HAP-1 (cell line): ENCODE results near the gene CHST4.
A peak's percentile ranks its signal among the peaks of the same experiment; 100 is the strongest.
"Not testable (repeated sequence)": the region's sequence is repeated elsewhere in the genome, so short reads cannot be mapped to it uniquely, and the experiment has no call there.

Source experiments
- DNase-seq, 2 experiments: peaks; one replicate each; pipeline ENCODE4 v3.0.0-alpha.2; 2016 to 2020; ENCODE audit warnings: low spot score in 2 of 2
- H3K27me3 ChIP-seq: fragments of 250-450 bp; sonication (Bioruptor Pico); 2 replicates; pipeline ENCODE4 v1.5.1; 2020; ENCODE audit warnings: low read depth, mild to moderate bottlenecking, moderate library complexity
- H3K36me3 ChIP-seq: fragments of 250-450 bp; sonication (Bioruptor Pico); replicated peaks from 2 replicates; pipeline ENCODE4 v1.5.1; 2020; ENCODE audit warnings: mild to moderate bottlenecking
- H3K4me1 ChIP-seq: fragments of 250-450 bp; sonication (Bioruptor Pico); 2 replicates; pipeline ENCODE4 v1.5.1; 2020; ENCODE audit warnings: mild to moderate bottlenecking
- H3K4me3 ChIP-seq: fragments of 250-450 bp; sonication (Bioruptor Pico); 2 replicates; pipeline ENCODE4 v1.5.1; 2020; ENCODE audit warnings: mild to moderate bottlenecking, moderate library complexity
- H3K9me3 ChIP-seq: fragments of 250-450 bp; sonication (Bioruptor Pico); 2 replicates; pipeline ENCODE4 v1.5.1; 2020; ENCODE audit warnings: mild to moderate bottlenecking, moderate library complexity
- in situ Hi-C: fragments of 300-500 bp; cut with MboI; formaldehyde crosslinking; loops from 3 replicates; pipeline ENCODE4 v1.14.3; 2020; ENCODE audit warnings: low sequenced_read_pairs, inconsistent platforms, mixed read lengths

Gene CHST4

GRCh38 chr16:71537643-71538042 is 11.4 kb downstream of the CHST4 start:
- Histone ChIP-seq H3K4me1 (no peaks in the 10 kb centered on the region), H3K9me3 (no peaks in the 10 kb centered on the region), H3K4me3 (no peak overlapping the region), H3K36me3 (no peaks in the 10 kb centered on the region), H3K27me3 (peaks cover 6% of the 10 kb centered on the region; the same call in 1 of the 2 replicates)
- in situ Hi-C loops = no loop called here
- peak; percentile 21 to 48 for DNase-seq

- peaks cover 6% of the 10 kb centered on the region for H3K27me3 ChIP-seq
- peak; percentile 19 to 83 for DNase-seq
- no peak overlapping the region for H3K4me3 ChIP-seq
- H3K4me1 ChIP-seq = no peaks in the 10 kb centered on the region
- H3K9me3 ChIP-seq = no peaks in the 10 kb centered on the region
- H3K36me3 ChIP-seq = no peaks in the 10 kb centered on the region
- in situ Hi-C loops = no loop called here
Observed at GRCh38 chr16:71542377-71542776, 16.2 kb downstream of the CHST4 start.

- Histone ChIP-seq H3K9me3 (no peaks in the 10 kb centered on the region), H3K27me3 (peaks cover 3% of the 10 kb centered on the region), H3K4me3 (no peak overlapping the region), H3K4me1 (no peaks in the 10 kb centered on the region), H3K36me3 (no peaks in the 10 kb centered on the region)
- in situ Hi-C loops = no loop called here
- DNase-seq = no peak
Observed at GRCh38 chr16:71547168-71547567, 20.9 kb downstream of the CHST4 start.

GRCh38 chr16:71552698-71553503 is 26.7 kb downstream of the CHST4 start:
- Histone ChIP-seq H3K36me3 (no peaks in the 10 kb centered on the region), H3K4me1 (no peaks in the 10 kb centered on the region), H3K4me3 (no peak overlapping the region), H3K27me3 (peaks cover 10% of the 10 kb centered on the region), H3K9me3 (no peaks in the 10 kb centered on the region)
- DNase-seq = no peak
- in situ Hi-C loops = no loop called here

- in situ Hi-C loops = no loop called here
- Histone ChIP-seq H3K4me3 (no peak overlapping the region), H3K36me3 (no peaks in the 10 kb centered on the region), H3K27me3 (peaks cover 10% of the 10 kb centered on the region), H3K9me3 (no peaks in the 10 kb centered on the region), H3K4me1 (no peaks in the 10 kb centered on the region)
- DNase-seq = no peak
Observed at GRCh38 chr16:71555230-71555891, 29.1 kb downstream of the CHST4 start.

- Histone ChIP-seq H3K27me3 (peaks cover 7% of the 10 kb centered on the region; the same call in 1 of the 2 replicates), H3K4me1 (no peaks in the 10 kb centered on the region), H3K4me3 (no peak overlapping the region), H3K9me3 (no peaks in the 10 kb centered on the region), H3K36me3 (no peaks in the 10 kb centered on the region)
- in situ Hi-C loops = no loop called here
- DNase-seq = no peak
Observed at GRCh38 chr16:71557299-71557698, 31.1 kb downstream of the CHST4 start.

- no peak overlapping the region for H3K4me3 ChIP-seq
- H3K27me3 ChIP-seq = no peaks in the 10 kb centered on the region; the same call in 1 of the 2 replicates
- no peaks in the 10 kb centered on the region for H3K36me3 ChIP-seq
- no peaks in the 10 kb centered on the region for H3K4me1 ChIP-seq
- DNase-seq = no peak
- in situ Hi-C loops = no loop called here
- H3K9me3 ChIP-seq = no peaks in the 10 kb centered on the region
Observed at GRCh38 chr16:71557954-71558582, 31.8 kb downstream of the CHST4 start.

GRCh38 chr16:71559855-71560254 is 33.6 kb downstream of the CHST4 start:
- in situ Hi-C loops = no loop called here
- Histone ChIP-seq H3K36me3 (no peaks in the 10 kb centered on the region), H3K4me3 (no peak overlapping the region), H3K27me3 (no peaks in the 10 kb centered on the region), H3K9me3 (no peaks in the 10 kb centered on the region), H3K4me1 (peaks cover 5% of the 10 kb centered on the region; the same call in 1 of the 2 replicates)
- no peak for DNase-seq

GRCh38 chr16:71561886-71562285 is 35.7 kb downstream of the CHST4 start:
- H3K4me1 ChIP-seq, DNase-seq, H3K9me3 ChIP-seq, H3K27me3 ChIP-seq, in situ Hi-C loops, H3K36me3 ChIP-seq, H3K4me3 ChIP-seq: not testable (repeated sequence)

- Histone ChIP-seq H3K4me1 (peaks cover 8% of the 10 kb centered on the region; the same call in 1 of the 2 replicates), H3K36me3 (no peaks in the 10 kb centered on the region), H3K4me3 (no peak overlapping the region), H3K27me3 (no peaks in the 10 kb centered on the region), H3K9me3 (no peaks in the 10 kb centered on the region)
- in situ Hi-C loops = no loop called here
- DNase-seq = no peak
Observed at GRCh38 chr16:71562552-71562951, 36.3 kb downstream of the CHST4 start.

GRCh38 chr16:71564335-71564967 is 38.2 kb downstream of the CHST4 start:
- Histone ChIP-seq H3K9me3 (no peaks in the 10 kb centered on the region), H3K4me1 (peaks cover 8% of the 10 kb centered on the region; the same call in 1 of the 2 replicates), H3K4me3 (peak overlapping the region; percentile 34), H3K27me3 (no peaks in the 10 kb centered on the region), H3K36me3 (no peaks in the 10 kb centered on the region)
- in situ Hi-C loops = no loop called here
- no peak for DNase-seq

GRCh38 chr16:71565812-71566700 is 39.8 kb downstream of the CHST4 start:
- no peaks in the 10 kb centered on the region for H3K9me3 ChIP-seq
- in situ Hi-C loops = no loop called here
- H3K4me3 ChIP-seq = no peak overlapping the region
- H3K27me3 ChIP-seq = peaks cover 2% of the 10 kb centered on the region; the same call in 1 of the 2 replicates
- no peak for DNase-seq
- H3K4me1 ChIP-seq = peaks cover 8% of the 10 kb centered on the region; the same call in 1 of the 2 replicates
- H3K36me3 ChIP-seq = no peaks in the 10 kb centered on the region

- H3K27me3 ChIP-seq = peaks cover 12% of the 10 kb centered on the region
- H3K9me3 ChIP-seq = no peaks in the 10 kb centered on the region
- no peaks in the 10 kb centered on the region for H3K36me3 ChIP-seq
- in situ Hi-C loops = no loop called here
- no peak overlapping the region for H3K4me3 ChIP-seq
- DNase-seq = no peak
- H3K4me1 ChIP-seq = peaks cover 8% of the 10 kb centered on the region; the same call in 1 of the 2 replicates
Observed at GRCh38 chr16:71567931-71568330, 41.7 kb downstream of the CHST4 start.
